K562 (cell line): ENCODE data around the gene IRF4. TPM values are rescaled to one million over a fixed set of nuclear protein-coding genes. Genes with fewer than 3 reads are reported as not detected.

Experiments
- ATAC-seq: fragments of 200-7000 bp; cut with Tn5 transposase; 3 replicates; pipeline ENCODE4 v1.9.1; 2020; ENCODE audit warnings: moderate library complexity
- BruUV-seq: library from RNA; stranded (reverse); fragments of 400-500 nt; replicated peaks from 2 replicates; lab custom pipeline; 2021; lab: Mats Ljungman, UMichigan
- CTCF ChIA-PET: fragments of 300-600 bp; formaldehyde crosslinking; extraction: SDS; loops from one replicate; lab custom pipeline; 2021; ENCODE audit warnings: low intra/inter-chr PET ratio; lab: Yijun Ruan, JAX
- POLR2A ChIA-PET: fragments of 300-600, 350-650 bp; sonication (Branson Sonifier 250); formaldehyde crosslinking; extraction: SDS; loops from one replicate; lab custom pipeline; 2021; ENCODE audit warnings: antibody characterized with exemption, inconsistent platforms; lab: Yijun Ruan, JAX
- DNase-seq, 4 experiments: peaks; one replicate each; pipeline versions ENCODE4 v3.0.0 to v3.0.0-alpha.2; 2011 to 2018; ENCODE audit warnings: low spot score in 3 of 4, mixed read lengths in 3 of 4; ENCODE audit errors: extremely low read depth in 1 of 4
- FAIRE-seq: peaks from 2 replicates; lab custom pipeline; 2011; peaks lifted over from hg19 to GRCh38; lab: Jason Lieb, UNC
- H2AFZ ChIP-seq: 2 replicates; pipeline ENCODE4 v1.6.0; 2011; ENCODE audit warnings: low read depth, low read length, control low read depth, inconsistent platforms
- H3K27ac ChIP-seq: fragments of 200-600 bp; 3 replicates; pipeline ENCODE4 v1.8.0; 2011; ENCODE audit warnings: low read depth, mild to moderate bottlenecking, control low read depth, inconsistent platforms, low read length, moderate library complexity, mixed read lengths; ENCODE audit errors: extremely low read depth
- H3K27me3 ChIP-seq, 2 experiments: fragments of 300-600 bp in 1 of 2; 2 replicates in 1 of 2; 3 replicates in 1 of 2; pipeline versions ENCODE4 v1.6.0 to v1.8.0; 2011; ENCODE audit warnings: inconsistent platforms in 2 of 2, low read length in 2 of 2, mild to moderate bottlenecking in 1 of 2, mixed read lengths in 1 of 2, moderate library complexity in 1 of 2; ENCODE audit not compliant: control insufficient read depth in 2 of 2, insufficient read depth in 2 of 2
- H3K36me3 ChIP-seq: fragments of 300-600 bp; 3 replicates; pipeline ENCODE4 v1.8.0; 2011; ENCODE audit warnings: mild to moderate bottlenecking, low read length, inconsistent platforms; ENCODE audit not compliant: control insufficient read depth, insufficient read depth
- H3K4me1 ChIP-seq, 2 experiments: fragments of 200-600 bp in 1 of 2; replicated peaks in 1 of 2; 2 replicates in 1 of 2; 3 replicates in 1 of 2; pipeline versions ENCODE4 v1.5.1 to v1.8.0; 2011; ENCODE audit warnings: inconsistent platforms in 2 of 2, low read length in 2 of 2, mild to moderate bottlenecking in 1 of 2, mixed read lengths in 1 of 2, moderate library complexity in 1 of 2; ENCODE audit not compliant: control insufficient read depth in 2 of 2, insufficient read depth in 2 of 2
- H3K4me2 ChIP-seq: 2 replicates; pipeline ENCODE4 v1.6.1; 2011; ENCODE audit warnings: low read length, control low read depth, inconsistent platforms, mixed read lengths; ENCODE audit not compliant: insufficient read depth
- H3K4me3 ChIP-seq: fragments of 200-600 bp; sonication (generic), shearing (Covaris generic); 2 replicates; pipeline ENCODE4 v1.5.1; 2016; ENCODE audit warnings: control low read depth, inconsistent platforms
- H3K79me2 ChIP-seq: fragments of 200-600 bp; 3 replicates; pipeline ENCODE4 v1.8.0; 2011; ENCODE audit warnings: low read length, inconsistent platforms; ENCODE audit not compliant: control insufficient read depth, insufficient read depth
- H3K9ac ChIP-seq, 2 experiments: 2 replicates each; pipeline versions ENCODE4 v1.6.0 to v1.6.1; 2011; ENCODE audit warnings: low read depth in 2 of 2, low read length in 2 of 2, control low read depth in 1 of 2, inconsistent platforms in 1 of 2, mild to moderate bottlenecking in 1 of 2, mixed read lengths in 1 of 2; ENCODE audit not compliant: insufficient read depth in 1 of 2
- H3K9me1 ChIP-seq: one replicate; pipeline ENCODE4 v1.6.0; 2011; ENCODE audit warnings: inconsistent platforms, mild to moderate bottlenecking, low read length, moderate library complexity; ENCODE audit not compliant: control insufficient read depth, insufficient read depth
- H3K9me3 ChIP-seq: replicated peaks from 2 replicates; pipeline ENCODE4 v1.5.1; 2011; ENCODE audit warnings: low read depth, low read length, inconsistent platforms; ENCODE audit not compliant: control insufficient read depth, insufficient read depth
- H4K20me1 ChIP-seq: replicated peaks from 2 replicates; pipeline ENCODE4 v1.6.1; 2011; ENCODE audit warnings: low read length, inconsistent platforms, mixed read lengths; ENCODE audit not compliant: control insufficient read depth, insufficient read depth
- BRD9 ChIP-seq: fragments of 450-650 bp; IDR thresholded peaks from 2 replicates; pipeline ENCODE4 v1.6.1; 2018; ENCODE audit warnings: low read depth; ENCODE audit not compliant: partially characterized antibody
- CHD2 ChIP-seq: IDR thresholded peaks from 2 replicates; pipeline ENCODE4 v1.6.1; 2011; ENCODE audit warnings: low read depth, low read length
- GATA2 ChIP-seq: sonication (generic); formaldehyde crosslinking; IDR thresholded peaks from 2 replicates; pipeline ENCODE4 v1.4.0; 2020; ENCODE audit warnings: mild to moderate bottlenecking, missing genetic modification reagents
- HMG20A ChIP-seq: fragments of 450-650 bp; formaldehyde crosslinking; conservative IDR thresholded peaks from 2 replicates; pipeline ENCODE4 v1.4.0; 2020; ENCODE audit warnings: mild to moderate bottlenecking, mixed read lengths
- HMG20B ChIP-seq: fragments of 250-450 bp; sonication (Bioruptor Pico); IDR thresholded peaks from 2 replicates; pipeline ENCODE4 v1.5.0; 2021; ENCODE audit warnings: mild to moderate bottlenecking
- PHTF2 ChIP-seq: fragments of 250-450 bp; sonication (Bioruptor Pico); IDR thresholded peaks from 2 replicates; pipeline ENCODE4 v1.5.0; 2021; ENCODE audit warnings: mild to moderate bottlenecking
- SIN3A ChIP-seq, 2 experiments: fragments of 150-350 bp in 1 of 2; IDR thresholded peaks; 2 replicates each; pipeline ENCODE4 v1.6.1; 2011 to 2016; ENCODE audit warnings: borderline replicate concordance in 2 of 2, low read depth in 2 of 2, low read length in 2 of 2, mild to moderate bottlenecking in 2 of 2, moderate library complexity in 2 of 2; ENCODE audit not compliant: control insufficient read depth in 1 of 2
- SPI1 ChIP-seq: IDR thresholded peaks from 2 replicates; pipeline ENCODE4 v1.6.1; 2011; ENCODE audit warnings: low read depth, low read length, control low read depth, borderline replicate concordance
- TCF7L2 ChIP-seq: fragments of 150-350 bp; IDR thresholded peaks from 2 replicates; pipeline ENCODE4 v1.6.1; 2016; ENCODE audit warnings: low read depth, mild to moderate bottlenecking, low read length, moderate library complexity
- TGIF2 ChIP-seq: sonication (generic); formaldehyde crosslinking; IDR thresholded peaks from 2 replicates; pipeline ENCODE4 v1.8.1; 2022; ENCODE audit warnings: mild to moderate bottlenecking, missing genetic modification reagents, moderate library complexity
- WGBS: fragments of 100-300 bp; shearing (Covaris generic); methylation state at CpG from one replicate; pipeline ENCODE4 v1.1.6; 2016; ENCODE audit warnings: low coverage, mixed read lengths; ENCODE audit not compliant: insufficient coverage; ENCODE audit errors: missing lambda C conversion rate; 5-methylcytosine and 5-hydroxymethylcytosine counted together
- in situ Hi-C: fragments of 300-500 bp; cut with MboI; formaldehyde crosslinking; loops from 4 replicates; pipeline ENCODE4 v1.15.0; 2018; ENCODE audit warnings: inconsistent platforms, mixed read lengths
- intact Hi-C: fragments of 100-400 bp; cut with micrococcal nuclease; formaldehyde crosslinking; loops from 2 replicates; pipeline ENCODE4 v1.14.2; 2022
- polyA plus RNA-seq, 8 experiments: library from polyadenylated mRNA; depleted of rRNA in 4 of 8; stranded (reverse) in 5 of 8; unstranded in 3 of 8; fragments of >200 nt; fragmentation: Nextera tagmentation in 2 of 8; fragmentation: Illumina TruSeq in 1 of 8; extraction: Ambion mirVana in 2 of 8; extraction: Trizol in 1 of 8; gene quantifications; 2 replicates each; pipeline versions ENCODE4 v1.2.1 to v1.2.3, GENCODE V29; 2011 to 2014; ENCODE audit warnings: inconsistent platforms in 1 of 8, missing spikeins in 1 of 8
- total RNA-seq, 7 experiments: library from RNA; depleted of rRNA in 6 of 7; stranded (reverse); fragments of >200 nt in 6 of 7; fragmentation: Illumina TruSeq in 2 of 7; extraction: Trizol in 2 of 7; gene quantifications; 2 replicates each; pipeline versions ENCODE4 v1.2.1 to v1.2.3, GENCODE V29; 2011 to 2021; ENCODE audit warnings: low replicate concordance in 1 of 7
- TF ChIP-seq, protein P1 (sequence below): fragments of 450-650 bp; IDR thresholded peaks from 2 replicates; pipeline ENCODE4 v1.6.1; 2016; ENCODE audit warnings: low read depth, mild to moderate bottlenecking, moderate library complexity

IRF4 gene
- total and polyA plus RNA-seq, 9 of the 15 experiments (the other 6 are each of a cell fraction or from before 2014, with no cell fraction given), result 0.05 to 0.33 (median 0.09) TPM; not detected in 6

DNA sequence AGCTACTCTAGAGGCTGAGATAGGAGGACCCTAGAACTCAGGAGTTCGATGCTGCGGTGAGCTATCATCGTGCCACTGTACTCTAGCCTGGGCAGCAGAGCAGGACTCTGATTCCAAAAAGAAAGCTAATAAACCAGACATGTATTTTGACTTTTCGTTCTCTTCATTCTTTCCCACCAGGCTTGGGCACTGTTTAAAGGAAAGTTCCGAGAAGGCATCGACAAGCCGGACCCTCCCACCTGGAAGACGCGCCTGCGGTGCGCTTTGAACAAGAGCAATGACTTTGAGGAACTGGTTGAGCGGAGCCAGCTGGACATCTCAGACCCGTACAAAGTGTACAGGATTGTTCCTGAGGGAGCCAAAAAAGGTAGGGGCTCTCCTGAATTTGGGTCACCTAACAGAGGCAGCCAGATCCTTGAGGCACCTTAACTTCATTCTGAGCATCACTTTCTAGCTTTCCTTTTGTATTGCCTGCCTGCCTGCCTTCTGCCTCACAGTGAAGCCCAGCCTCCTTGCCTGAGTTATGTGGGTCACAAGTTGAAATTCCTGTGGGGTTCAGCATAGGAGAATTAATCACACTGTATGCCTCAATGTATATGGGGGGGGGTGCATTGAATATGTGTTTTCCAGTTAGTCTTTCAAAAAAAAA is 3.2 kb downstream of the IRF4 start (continued):
- TF ChIP-seq, protein P1, sequence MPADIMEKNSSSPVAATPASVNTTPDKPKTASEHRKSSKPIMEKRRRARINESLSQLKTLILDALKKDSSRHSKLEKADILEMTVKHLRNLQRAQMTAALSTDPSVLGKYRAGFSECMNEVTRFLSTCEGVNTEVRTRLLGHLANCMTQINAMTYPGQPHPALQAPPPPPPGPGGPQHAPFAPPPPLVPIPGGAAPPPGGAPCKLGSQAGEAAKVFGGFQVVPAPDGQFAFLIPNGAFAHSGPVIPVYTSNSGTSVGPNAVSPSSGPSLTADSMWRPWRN, result no peak
- TF ChIP-seq TGIF2 (CRISPR knock-in tag) (no peak), BRD9 (no peak)

DNA sequence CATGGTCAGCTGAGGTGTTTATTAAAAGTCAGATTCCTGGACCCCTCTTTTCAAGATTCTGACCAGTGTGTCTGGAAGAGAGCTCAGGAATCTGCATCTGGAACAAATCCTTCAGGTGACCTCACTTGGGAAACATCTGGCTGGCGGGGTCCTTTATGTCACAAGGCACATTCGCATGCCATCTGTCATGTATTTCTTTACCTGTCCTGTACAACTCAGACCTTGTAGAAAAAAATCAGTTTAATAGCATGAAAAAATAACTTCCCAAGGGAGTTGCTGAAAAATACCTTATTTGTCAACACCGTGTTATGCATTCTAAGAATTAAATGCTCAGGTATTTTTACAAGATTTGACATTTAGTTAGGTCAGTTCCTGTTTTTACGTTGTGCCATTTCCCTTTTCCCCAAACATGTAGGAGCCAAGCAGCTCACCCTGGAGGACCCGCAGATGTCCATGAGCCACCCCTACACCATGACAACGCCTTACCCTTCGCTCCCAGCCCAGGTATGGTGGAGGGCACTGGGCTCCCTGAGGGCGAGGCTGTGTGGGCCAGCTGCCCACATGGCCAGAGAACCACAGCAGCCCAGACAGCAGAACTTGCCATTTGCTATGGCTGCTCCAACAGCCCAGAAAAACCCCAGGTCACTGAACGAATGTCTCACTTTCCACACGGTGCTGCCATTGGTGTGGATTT is 4.0 kb downstream of the IRF4 start:
- Histone ChIP-seq H2AFZ (no peak overlapping the region), H4K20me1 (no peaks in the 10 kb centered on the region; the same call in none of the 2 replicates), H3K9me1 (no peaks in the 10 kb centered on the region), H3K27ac (no peak overlapping the region), H3K79me2 (no peaks in the 10 kb centered on the region), H3K36me3 (no peaks in the 10 kb centered on the region), H3K9me3 (no peaks in the 10 kb centered on the region; the same call in 1 of the 2 replicates), H3K27me3 (peaks cover 46 to 68% of the 10 kb centered on the region in 2 experiments), H3K4me1 (peaks cover 0 to 7% of the 10 kb centered on the region in 2 experiments; a peak in 1 of 5 replicates), H3K9ac (no peak overlapping the region), H3K4me2 (no peak overlapping the region), H3K4me3 (no peak overlapping the region)
- in situ Hi-C loops (no loop called here), intact Hi-C loops (no loop called here)
- BruUV-seq, result no TSS peak
- FAIRE-seq (no peak), DNase-seq (no peak), ATAC-seq (no peak)
- WGBS, result 0% methylated on average over 10 of the region's 10 CpGs
- POLR2A ChIA-PET, result interaction anchor here (0.6 kb wide), 1 partner anchor 89 kb away, joined by 4 read pairs; no protein-coding TSS in a partner anchor
- TF ChIP-seq CHD2, result no peak
- no peak for TF ChIP-seq HMG20B
- no peak for TF ChIP-seq TCF7L2
- TF ChIP-seq HMG20A, result no peak
- no peak for TF ChIP-seq PHTF2
- no peak for TF ChIP-seq GATA2 (CRISPR knock-in tag)
- no peak for TF ChIP-seq SIN3A (IDR thresholded peaks at IDR 0.05; ENCODE audit: borderline replicate concordance in 2 of 2, control insufficient read depth in 1 of 2, low read depth in 2 of 2, low read length in 2 of 2)
- TF ChIP-seq SPI1, result peak; percentile 46; the same call in 1 of the 2 replicates
- CTCF ChIA-PET, result no interaction called here
